H1 (cell line): ENCODE data around the gene ZFAND3. TPM values are rescaled to one million over a fixed set of nuclear protein-coding genes. Genes with fewer than 3 reads are reported as not detected.

Source experiments
- CTCF ChIA-PET: fragments of 300-600 bp; sonication (Branson Sonifier 250); formaldehyde crosslinking; loops from one replicate; lab custom pipeline; 2021; ENCODE audit not compliant: partially characterized antibody; lab: Charles Lee
- POLR2A ChIA-PET: fragments of 300-600 bp; sonication (Branson Sonifier 250); formaldehyde crosslinking; loops from one replicate; lab custom pipeline; 2021; ENCODE audit warnings: inconsistent platforms; ENCODE audit not compliant: partially characterized antibody; lab: Charles Lee
- DNase-seq, 2 experiments: peaks; one replicate each; pipeline versions ENCODE4 v3.0.0 to v3.0.0-alpha.2; 2010 to 2022; ENCODE audit warnings: low spot score in 2 of 2, low read depth in 1 of 2, mixed read lengths in 1 of 2
- FAIRE-seq: peaks from 2 replicates; lab custom pipeline; 2011; peaks lifted over from hg19 to GRCh38; lab: Jason Lieb, UNC
- H2AFZ ChIP-seq: 2 replicates; pipeline ENCODE4 v1.8.1; 2012; ENCODE audit warnings: low read length, inconsistent platforms
- H2AK5ac ChIP-seq: 2 replicates; pipeline ENCODE4 v1.6.1; 2013; ENCODE audit warnings: low read depth, low read length
- H2BK120ac ChIP-seq: replicated peaks from 2 replicates; pipeline ENCODE3; 2013; ENCODE audit warnings: low read depth, low read length, inconsistent platforms
- H2BK12ac ChIP-seq: 2 replicates; pipeline ENCODE4 v1.6.1; 2013; ENCODE audit warnings: low read depth, low read length
- H2BK15ac ChIP-seq: 2 replicates; pipeline ENCODE4 v1.6.1; 2013; ENCODE audit warnings: low read length
- H2BK20ac ChIP-seq: 2 replicates; pipeline ENCODE4 v1.6.1; 2013; ENCODE audit warnings: low read length
- H2BK5ac ChIP-seq: 2 replicates; pipeline ENCODE4 v1.6.1; 2013; ENCODE audit warnings: low read depth, low read length
- H3K14ac ChIP-seq: 2 replicates; pipeline ENCODE4 v1.6.1; 2013; ENCODE audit warnings: inconsistent platforms; ENCODE audit not compliant: insufficient read length
- H3K18ac ChIP-seq: 2 replicates; pipeline ENCODE4 v1.6.1; 2013; ENCODE audit warnings: low read length; ENCODE audit errors: extremely low read depth
- H3K23ac ChIP-seq: 2 replicates; pipeline ENCODE4 v1.6.1; 2013; ENCODE audit warnings: inconsistent platforms; ENCODE audit not compliant: insufficient read length
- H3K23me2 ChIP-seq: 2 replicates; pipeline ENCODE4 v1.6.1; 2013; ENCODE audit warnings: low read depth, low read length
- H3K27ac ChIP-seq: 2 replicates; pipeline ENCODE4 v1.6.1; 2011; ENCODE audit warnings: low read depth, low read length, inconsistent platforms
- H3K27me3 ChIP-seq, 4 experiments: replicated peaks in 1 of 4; 1 replicate in 1 of 4; 2 replicates in 3 of 4; pipeline versions ENCODE4 v1.6.1 to v1.8.1; 2011 to 2013; ENCODE audit warnings: low read length in 3 of 4, mild to moderate bottlenecking in 3 of 4, inconsistent platforms in 2 of 4, mixed read lengths in 2 of 4, moderate library complexity in 1 of 4; ENCODE audit not compliant: control insufficient read depth in 3 of 4, insufficient read depth in 3 of 4; ENCODE audit errors: extremely low read depth in 1 of 4
- H3K36me3 ChIP-seq, 4 experiments: 2 replicates each; pipeline versions ENCODE4 v1.6.1 to v1.8.1; 2011 to 2013; ENCODE audit warnings: mild to moderate bottlenecking in 4 of 4, low read length in 3 of 4, moderate library complexity in 2 of 4, control low read depth in 1 of 4, inconsistent platforms in 1 of 4; ENCODE audit not compliant: insufficient read depth in 4 of 4, control insufficient read depth in 2 of 4
- H3K4ac ChIP-seq: replicated peaks from 2 replicates; pipeline ENCODE3; 2013; ENCODE audit warnings: low read length, low read depth, mixed read lengths, inconsistent platforms; ENCODE audit not compliant: insufficient read length
- H3K4me1 ChIP-seq, 4 experiments: replicated peaks in 1 of 4; 1 replicate in 1 of 4; 2 replicates in 3 of 4; pipeline versions ENCODE4 v1.6.1 to v1.8.1; 2011 to 2013; ENCODE audit warnings: low read length in 3 of 4, inconsistent platforms in 2 of 4, mixed read lengths in 1 of 4; ENCODE audit not compliant: insufficient read depth in 4 of 4, control insufficient read depth in 3 of 4
- H3K4me2 ChIP-seq, 2 experiments: 2 replicates each; pipeline versions ENCODE4 v1.6.1 to v1.8.1; 2011 to 2013; ENCODE audit warnings: low read depth in 2 of 2, low read length in 2 of 2, control low read depth in 1 of 2, inconsistent platforms in 1 of 2, mild to moderate bottlenecking in 1 of 2; ENCODE audit not compliant: insufficient read depth in 1 of 2
- H3K4me3 ChIP-seq, 4 experiments: fragments of 200-600, 300-600 bp in 1 of 4; sonication (generic), shearing (Covaris generic), sonication (Bioruptor Twin) in 1 of 4; 2 replicates each; pipeline versions ENCODE4 v1.5.1 to v1.8.1; 2011 to 2016; ENCODE audit warnings: low read length in 4 of 4, low read depth in 3 of 4, control low read depth in 2 of 4, inconsistent platforms in 2 of 4, mild to moderate bottlenecking in 2 of 4, mixed read lengths in 1 of 4, moderate library complexity in 1 of 4; ENCODE audit not compliant: insufficient read depth in 2 of 4; ENCODE audit errors: extremely low read depth in 1 of 4
- H3K56ac ChIP-seq: replicated peaks from 2 replicates; pipeline ENCODE3; 2013; ENCODE audit warnings: low read depth, mild to moderate bottlenecking, mixed read lengths, low read length, inconsistent platforms; ENCODE audit not compliant: insufficient read length
- H3K79me1 ChIP-seq: 2 replicates; pipeline ENCODE4 v1.6.1; 2013; ENCODE audit warnings: low read depth, low read length, control low read depth
- H3K79me2 ChIP-seq, 2 experiments: 2 replicates each; pipeline versions ENCODE4 v1.6.1 to v1.8.1; 2012 to 2013; ENCODE audit warnings: low read length in 2 of 2, mild to moderate bottlenecking in 2 of 2, inconsistent platforms in 1 of 2; ENCODE audit not compliant: insufficient read depth in 2 of 2, control insufficient read depth in 1 of 2
- H3K9ac ChIP-seq, 4 experiments: replicated peaks in 1 of 4; 1 replicate in 1 of 4; 2 replicates in 3 of 4; pipeline versions ENCODE4 v1.6.1 to v1.8.1; 2011 to 2013; ENCODE audit warnings: low read depth in 3 of 4, low read length in 3 of 4, control low read depth in 2 of 4, mild to moderate bottlenecking in 2 of 4, moderate library complexity in 2 of 4, inconsistent platforms in 1 of 4; ENCODE audit errors: extremely low read depth in 1 of 4
- H3K9me3 ChIP-seq, 2 experiments: 2 replicates each; pipeline versions ENCODE4 v1.6.1 to v1.8.1; 2012 to 2013; ENCODE audit warnings: mild to moderate bottlenecking in 2 of 2, moderate library complexity in 2 of 2, control low read depth in 1 of 2, inconsistent platforms in 1 of 2, low read depth in 1 of 2, low read length in 1 of 2, mixed read lengths in 1 of 2; ENCODE audit not compliant: insufficient read depth in 2 of 2
- H4K20me1 ChIP-seq, 2 experiments: replicated peaks in 1 of 2; 2 replicates each; pipeline versions ENCODE3 to v1.8.1; 2011 to 2013; ENCODE audit warnings: inconsistent platforms in 2 of 2, low read length in 2 of 2, mild to moderate bottlenecking in 1 of 2; ENCODE audit not compliant: insufficient read depth in 2 of 2, control insufficient read depth in 1 of 2
- H4K5ac ChIP-seq: 2 replicates; pipeline ENCODE4 v1.6.1; 2013; ENCODE audit warnings: low read length, low read depth, mixed read lengths, inconsistent platforms; ENCODE audit not compliant: insufficient read length
- H4K8ac ChIP-seq: 2 replicates; pipeline ENCODE4 v1.8.0; 2013; ENCODE audit warnings: mild to moderate bottlenecking, moderate library complexity, low read length, inconsistent platforms; ENCODE audit not compliant: insufficient read depth; ENCODE audit errors: extremely low read depth
- H4K91ac ChIP-seq: replicated peaks from 2 replicates; pipeline ENCODE3; 2013; ENCODE audit warnings: low read length, mixed read lengths, inconsistent platforms; ENCODE audit not compliant: insufficient read length
- MAX ChIP-seq: IDR thresholded peaks from 2 replicates; pipeline ENCODE4 v1.6.1; 2012; ENCODE audit warnings: inconsistent platforms
- POLR2AphosphoS5 ChIP-seq: IDR thresholded peaks from 2 replicates; pipeline ENCODE4 v1.6.1; 2011; ENCODE audit warnings: low read depth, low read length
- RNF2 ChIP-seq: fragments of 200-900, 300-1000 bp; sonication (generic); IDR thresholded peaks from 2 replicates; pipeline ENCODE4 v1.7.1; 2016; ENCODE audit warnings: borderline replicate concordance, low read depth, mild to moderate bottlenecking, antibody characterized with exemption, low read length; ENCODE audit not compliant: poor library complexity, severe bottlenecking; ENCODE audit errors: missing control alignments
- SIN3A ChIP-seq, 2 experiments: IDR thresholded peaks in 1 of 2; conservative IDR thresholded peaks in 1 of 2; 2 replicates each; pipeline ENCODE4 v1.6.1; 2011 to 2012; ENCODE audit warnings: low read length in 2 of 2, improper control_type of control experiment in 1 of 2, low read depth in 1 of 2, mild to moderate bottlenecking in 1 of 2
- SP1 ChIP-seq: IDR thresholded peaks from 2 replicates; pipeline ENCODE4 v1.6.1; 2011; ENCODE audit warnings: low read depth, low read length
- SP2 ChIP-seq: IDR thresholded peaks from 2 replicates; pipeline ENCODE4 v1.6.1; 2012; ENCODE audit warnings: mild to moderate bottlenecking, low read length, inconsistent platforms
- SUZ12 ChIP-seq: fragments of 200-600 bp; sonication (generic); IDR thresholded peaks from 2 replicates; pipeline ENCODE4 v1.6.1; 2012; ENCODE audit warnings: mild to moderate bottlenecking, inconsistent platforms, low read length, moderate library complexity, mixed read lengths
- TCF12 ChIP-seq: IDR thresholded peaks from 2 replicates; pipeline ENCODE4 v1.6.1; 2011; ENCODE audit warnings: low read depth, mild to moderate bottlenecking, low read length
- ZNF274 ChIP-seq: IDR thresholded peaks from 2 replicates; pipeline ENCODE4 v1.7.0; 2012; ENCODE audit warnings: low read length, borderline replicate concordance; ENCODE audit errors: extremely low read depth
- WGBS, 2 experiments: shearing (Covaris generic) in 1 of 2; methylation state at CpG; one replicate each; pipeline versions ENCODE4 v1.1.6 to v1.1.7; 2013 to 2015; ENCODE audit warnings: low lambda C conversion rate in 2 of 2, mixed read lengths in 2 of 2, inconsistent platforms in 1 of 2, low coverage in 1 of 2, missing lambda C conversion rate in 1 of 2; ENCODE audit not compliant: insufficient replicate concordance in 2 of 2, insufficient coverage in 1 of 2, insufficient read length in 1 of 2; ENCODE audit errors: extremely low coverage in 1 of 2, missing lambda C conversion rate in 1 of 2; 5-methylcytosine and 5-hydroxymethylcytosine counted together
- polyA plus RNA-seq, 7 experiments: library from polyadenylated mRNA; depleted of rRNA in 3 of 7; stranded (reverse) in 5 of 7; unstranded in 2 of 7; fragments of >200 nt in 5 of 7; fragments of 200-250 nt in 2 of 7; gene quantifications; 1 replicate in 5 of 7; 2 replicates in 1 of 7; 4 replicates in 1 of 7; pipeline versions ENCODE4 v1.2.1 to v1.2.3, GENCODE V29; 2011 to 2013; ENCODE audit warnings: missing spikeins in 2 of 7, mixed read lengths in 2 of 7
- total RNA-seq: library from RNA; stranded (reverse); fragmentation: NEBNext Ultra II Directional; extraction: Animal tissue kit (Norgen Biotek cat#: 25700); gene quantifications from 2 replicates; pipeline ENCODE4 v1.2.1, GENCODE V29; 2021
- TF ChIP-seq, protein P1 (sequence below): IDR thresholded peaks from 2 replicates; pipeline ENCODE4 v1.6.1; 2011; ENCODE audit warnings: low read depth, mild to moderate bottlenecking, low read length; ENCODE audit not compliant: insufficient read depth
- TF ChIP-seq, protein P2 (sequence below): IDR thresholded peaks from 2 replicates; pipeline ENCODE4 v1.6.1; 2012; ENCODE audit warnings: inconsistent platforms

ZFAND3 gene
- total and polyA plus RNA-seq, 2 of the 8 experiments (the other 6 are each of a cell fraction or from before 2014, with no cell fraction given) = 13.0 to 51.3 TPM

DNA sequence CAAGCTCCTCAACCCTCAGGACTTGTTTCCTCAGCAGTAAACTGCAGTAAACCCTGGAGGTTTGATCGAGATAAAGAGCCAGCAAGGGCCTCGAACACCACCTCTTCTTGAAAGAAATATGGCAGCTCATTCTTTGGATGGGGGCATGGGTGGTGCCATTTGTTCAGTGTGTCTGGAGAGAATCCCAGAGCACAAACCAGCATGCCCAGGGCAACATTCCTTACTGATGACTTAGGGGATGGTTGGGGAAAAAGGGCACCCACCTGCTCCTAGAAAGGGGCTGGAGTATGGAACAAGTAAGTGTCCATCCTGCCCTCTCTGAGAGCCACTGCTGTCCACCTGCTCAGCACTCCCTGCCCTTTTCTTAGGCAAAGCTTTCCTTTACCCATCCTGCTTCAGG, 31.3 kb upstream of the ZFAND3 start:
- H3K56ac ChIP-seq = no peak overlapping the region
- no peak overlapping the region for H3K23ac ChIP-seq
- CTCF ChIA-PET = interaction anchor here (0.6 to 1.2 kb wide), 5 partner anchors 47 to 303 kb away, joined by 3 to 5 read pairs (median 3); no protein-coding TSS in a partner anchor
- H3K4me3 ChIP-seq = no peak overlapping the region
- H2BK120ac ChIP-seq = no peak overlapping the region
- no peak overlapping the region for H3K9ac ChIP-seq
- H2AFZ ChIP-seq = no peak overlapping the region
- no peak overlapping the region for H3K27ac ChIP-seq
- peaks cover 0 to 18% (median 13%) of the 10 kb centered on the region in 4 experiments; a peak in 5 of 7 replicates for H3K27me3 ChIP-seq
- H3K4ac ChIP-seq = no peak overlapping the region
- H3K4me2 ChIP-seq = no peak overlapping the region
- no peak overlapping the region for H4K5ac ChIP-seq
- 89% methylated on average over 2 of the region's 2 CpGs; no CpG with 5 or more reads in 1 of the 2 experiments for WGBS, 2 experiments
- H2BK20ac ChIP-seq = peak overlapping the region; percentile 11; the same call in 1 of the 2 replicates
- H3K23me2 ChIP-seq = peaks cover 11% of the 10 kb centered on the region
- H3K4me1 ChIP-seq = peaks cover 5 to 24% (median 14%) of the 10 kb centered on the region in 4 experiments
- no peaks in the 10 kb centered on the region for H3K36me3 ChIP-seq
- H3K18ac ChIP-seq = no peak overlapping the region
- H4K91ac ChIP-seq = no peak overlapping the region
- H4K20me1 ChIP-seq = no peaks in the 10 kb centered on the region
- POLR2A ChIA-PET = interaction anchor here (0.6 to 4.4 kb wide), 2 partner anchors 32 to 38 kb away, joined by 3 to 24 read pairs; partner anchors contain the start of gene ZFAND3
- H2BK12ac ChIP-seq = 0 out of 2 replicates have a peak overlapping the region, but pooled peaks have one; percentile 2
- H2AK5ac ChIP-seq = 0 out of 2 replicates have a peak overlapping the region, but pooled peaks have one; percentile 42
- FAIRE-seq (no peak), DNase-seq (no peak)
- no peak overlapping the region for H2BK5ac ChIP-seq
- TF ChIP-seq, protein P1, sequence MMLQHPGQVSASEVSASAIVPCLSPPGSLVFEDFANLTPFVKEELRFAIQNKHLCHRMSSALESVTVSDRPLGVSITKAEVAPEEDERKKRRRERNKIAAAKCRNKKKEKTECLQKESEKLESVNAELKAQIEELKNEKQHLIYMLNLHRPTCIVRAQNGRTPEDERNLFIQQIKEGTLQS = no peak
- no peak for TF ChIP-seq POLR2AphosphoS5
- TF ChIP-seq RNF2 = no peak
- TF ChIP-seq SP1 = no peak
- TF ChIP-seq SUZ12 = no peak
- TF ChIP-seq SIN3A (conservative IDR thresholded peaks at IDR 0.05 in 1 of 2, IDR thresholded peaks at IDR 0.05 in 1 of 2; ENCODE audit: low read depth in 1 of 2, low read length in 2 of 2) = no peak
- TF ChIP-seq SP2 = no peak
- TF ChIP-seq ZNF274 = no peak
- no peak for TF ChIP-seq MAX
- TF ChIP-seq TCF12 = no peak
- TF ChIP-seq, protein P2, sequence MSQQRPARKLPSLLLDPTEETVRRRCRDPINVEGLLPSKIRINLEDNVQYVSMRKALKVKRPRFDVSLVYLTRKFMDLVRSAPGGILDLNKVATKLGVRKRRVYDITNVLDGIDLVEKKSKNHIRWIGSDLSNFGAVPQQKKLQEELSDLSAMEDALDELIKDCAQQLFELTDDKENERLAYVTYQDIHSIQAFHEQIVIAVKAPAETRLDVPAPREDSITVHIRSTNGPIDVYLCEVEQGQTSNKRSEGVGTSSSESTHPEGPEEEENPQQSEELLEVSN = no peak
- no peaks in the 10 kb centered on the region for H3K79me1 ChIP-seq
- no peak overlapping the region for H2BK15ac ChIP-seq
- H3K14ac ChIP-seq = no peak overlapping the region
- no peak overlapping the region for H4K8ac ChIP-seq
- H3K9me3 ChIP-seq = no peaks in the 10 kb centered on the region
- no peaks in the 10 kb centered on the region for H3K79me2 ChIP-seq
